CD4-positive, alpha-beta T cell treated with Interleukin-4 for 1 hour (primary cell): Measurements from ENCODE around the gene HSCB.
A peak's percentile ranks its signal among the peaks of the same experiment; 100 is the strongest.
"Not testable (repeated sequence)": the region's sequence is repeated elsewhere in the genome, so short reads cannot be mapped to it uniquely, and the experiment has no call there.

ENCODE experiments used
- DNase-seq, 2 donors: peaks; one replicate each; pipeline ENCODE4 v3.0.0-alpha.2; 2020 to 2022

The HSCB gene, protein sequence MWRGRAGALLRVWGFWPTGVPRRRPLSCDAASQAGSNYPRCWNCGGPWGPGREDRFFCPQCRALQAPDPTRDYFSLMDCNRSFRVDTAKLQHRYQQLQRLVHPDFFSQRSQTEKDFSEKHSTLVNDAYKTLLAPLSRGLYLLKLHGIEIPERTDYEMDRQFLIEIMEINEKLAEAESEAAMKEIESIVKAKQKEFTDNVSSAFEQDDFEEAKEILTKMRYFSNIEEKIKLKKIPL

GRCh38 chr22:28741785-28742561 lies at the start of gene HSCB, which contains the start of gene CHEK2:
Gene HSCB (plus strand): TSS chr22:28742039. CDS start chr22:28742096, 57 bp downstream.
Gene CHEK2 (minus strand): TSS chr22:28741820. CDS start chr22:28734721, 7,099 bp downstream.
- peak; percentile 98 to 99 for DNase-seq

GRCh38 chr22:28693041-28693760 lies 48.6 kb upstream of the HSCB start:
- not testable (repeated sequence) for DNase-seq

DNA sequence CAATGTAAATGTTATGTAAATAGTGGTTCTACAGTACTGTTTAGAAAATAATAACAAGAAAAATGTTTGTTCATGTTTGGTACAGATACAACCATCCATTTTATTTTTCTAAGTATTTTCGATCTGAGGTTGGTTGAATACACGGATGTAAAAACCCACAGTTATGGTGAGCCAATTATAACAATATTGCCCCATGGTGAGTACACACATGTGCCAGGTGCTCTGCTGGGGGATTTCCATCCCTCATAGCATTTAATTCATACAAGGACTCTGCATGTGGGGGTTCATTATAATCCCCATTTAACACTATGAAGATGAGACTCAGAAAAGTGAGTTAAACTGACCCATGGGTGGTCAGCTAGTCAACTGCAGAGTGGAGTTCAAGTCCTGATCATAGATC lies 38.9 kb upstream of the HSCB start:
- DNase-seq = no peak

DNA sequence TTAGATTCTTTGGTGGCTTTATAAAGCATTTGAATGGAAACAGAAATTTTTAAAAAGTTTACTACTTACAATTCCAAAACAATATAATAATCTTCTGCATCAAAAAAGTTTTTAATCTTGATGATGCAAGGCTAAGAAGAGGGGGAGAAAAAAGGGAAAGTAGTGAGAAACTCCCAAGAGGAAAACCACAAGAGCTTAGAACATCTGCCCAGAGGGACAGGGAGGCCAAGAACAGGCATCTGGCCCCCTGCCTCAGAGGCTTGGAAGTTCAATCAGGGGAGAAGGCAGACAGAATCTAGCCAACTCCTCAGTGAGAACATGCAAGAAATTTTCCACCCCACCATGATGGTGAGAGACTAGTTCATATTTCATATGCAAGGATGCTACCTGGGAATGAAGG lies 38.4 kb upstream of the HSCB start:
- DNase-seq = no peak

GRCh38 chr22:28706845-28707244 lies 35.0 kb upstream of the HSCB start:
- DNase-seq = no peak

DNA sequence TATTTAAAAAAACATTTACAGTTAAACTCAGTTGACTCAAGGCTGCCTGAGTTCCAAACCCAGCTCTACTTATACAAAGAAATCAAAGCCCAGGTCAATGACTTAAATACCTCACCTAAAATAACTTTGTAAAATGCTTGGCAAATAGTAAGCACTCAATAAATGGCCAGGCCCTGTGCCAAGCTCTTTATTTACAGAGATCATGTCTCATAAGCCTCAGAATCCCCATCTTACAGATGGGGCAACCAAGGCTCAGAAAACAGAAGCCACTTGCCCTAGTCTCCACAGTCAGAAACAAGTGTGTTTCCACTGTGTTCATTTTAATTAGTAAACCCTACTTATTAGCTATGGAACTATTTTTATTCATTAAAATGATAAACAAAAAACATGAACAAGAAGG lies 31.7 kb upstream of the HSCB start:
- no peak for DNase-seq

DNA sequence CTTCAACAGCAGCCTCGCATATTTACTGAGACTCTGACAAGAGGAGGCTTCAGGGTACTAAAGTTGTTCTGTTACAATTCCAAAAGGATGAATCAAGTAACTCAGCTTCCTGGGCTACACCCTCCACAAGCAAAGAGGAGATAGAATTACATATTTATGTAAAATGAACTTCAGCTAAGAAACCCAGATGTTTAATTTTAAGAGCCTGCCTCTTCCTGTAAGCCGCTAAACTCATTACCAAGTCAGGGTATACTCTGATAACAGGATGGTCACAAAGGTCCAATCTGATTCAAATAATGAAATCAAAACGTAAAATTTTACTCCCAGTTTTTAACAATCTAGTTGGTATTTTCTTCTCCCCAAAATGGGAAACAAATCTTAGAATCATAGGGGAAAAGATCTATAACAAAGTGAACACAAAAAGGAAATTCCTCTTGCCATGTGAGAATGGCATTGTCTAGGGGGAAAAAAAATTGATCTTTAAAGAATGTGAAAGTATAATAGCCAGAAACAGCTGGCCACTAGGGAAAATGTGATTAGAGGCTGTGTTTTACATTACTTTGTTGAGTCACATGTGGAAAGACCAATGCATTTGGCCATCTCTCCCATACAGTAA lies 31.2 kb upstream of the HSCB start:
- DNase-seq = no peak

- DNase-seq = no peak
Measured at GRCh38 chr22:28711341-28711740, 30.5 kb upstream of the HSCB start.

GRCh38 chr22:28711820-28712777 lies 29.7 kb upstream of the HSCB start:
- DNase-seq = no peak

- peak in 1 of 2 donors; percentile 1 for DNase-seq
Measured at GRCh38 chr22:28714043-28714628, 27.7 kb upstream of the HSCB start.

DNA sequence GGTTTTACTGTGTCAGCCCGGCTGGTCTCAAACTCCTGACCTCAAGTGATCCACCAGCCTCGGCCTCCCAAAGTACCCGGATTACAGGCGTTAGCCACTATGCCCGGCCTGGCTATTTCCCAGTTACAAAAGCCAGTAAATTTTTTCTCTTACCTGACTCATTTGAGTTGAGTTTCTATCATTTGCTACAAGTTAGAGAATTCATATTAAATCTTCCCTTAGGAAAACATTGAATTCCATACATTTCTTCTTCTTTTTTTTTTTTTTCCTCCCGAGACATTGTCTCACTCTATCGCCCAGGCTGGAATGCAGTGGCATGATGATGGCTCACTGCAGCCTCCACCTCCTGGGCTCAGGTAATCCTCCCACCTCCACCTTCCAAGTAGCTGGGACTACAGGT lies 26.2 kb upstream of the HSCB start:
- DNase-seq = no peak

DNA sequence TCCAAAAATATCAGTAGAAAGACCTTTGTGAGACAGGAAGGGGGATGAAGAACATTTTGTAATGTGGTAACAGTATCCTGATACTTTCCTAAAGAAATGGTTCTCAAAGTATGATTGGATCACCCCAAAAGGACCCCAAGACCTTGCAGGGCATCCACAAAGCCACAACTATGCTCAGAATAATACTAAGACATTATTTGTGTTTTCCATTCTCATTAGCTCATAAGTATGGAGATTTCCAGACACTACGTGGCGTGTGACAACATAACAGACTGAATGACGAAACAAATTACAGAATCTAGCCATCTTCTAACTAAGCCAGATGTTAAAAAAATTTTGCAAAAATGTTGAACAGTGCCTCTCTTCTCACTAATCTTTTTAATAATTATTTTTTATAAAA lies 25.2 kb upstream of the HSCB start:
- no peak for DNase-seq

DNA sequence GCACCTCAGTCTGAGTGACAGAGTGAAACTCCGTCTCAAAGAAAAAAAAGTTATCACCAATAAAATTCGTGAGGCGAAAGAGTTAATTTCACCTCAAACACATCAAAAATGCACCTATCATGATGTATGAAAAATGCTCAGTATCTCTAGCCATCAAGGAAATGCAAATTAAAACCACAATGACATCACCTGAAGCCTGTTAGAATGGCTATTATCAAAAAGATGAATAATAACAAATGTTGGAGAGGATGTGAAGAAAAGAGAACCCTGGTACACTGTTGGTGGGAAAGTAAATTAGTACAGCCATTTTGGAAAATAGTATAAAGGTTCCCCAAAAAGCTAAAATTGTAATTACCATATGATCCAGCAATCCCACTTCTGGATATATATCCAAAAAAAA lies 23.8 kb upstream of the HSCB start:
- DNase-seq = no peak

DNA sequence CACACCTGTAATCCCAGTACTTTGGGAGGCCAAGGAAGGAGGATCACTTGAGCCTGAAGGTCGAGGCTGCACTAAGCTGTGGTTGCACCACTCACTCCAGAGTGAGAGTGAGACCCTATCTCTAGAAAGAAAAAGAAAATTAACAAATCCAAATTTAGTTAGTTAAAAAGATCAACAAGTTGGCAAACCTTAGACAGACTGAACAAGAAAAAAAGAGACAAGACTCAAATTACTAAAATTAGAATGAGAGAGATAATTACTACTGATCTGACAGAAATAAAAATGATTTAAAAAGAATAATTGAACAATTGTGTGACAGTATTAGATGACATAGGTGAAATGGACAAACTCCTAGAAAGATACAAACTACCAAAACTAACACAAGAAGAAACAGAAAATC lies 13.8 kb upstream of the HSCB start:
- DNase-seq = no peak

DNA sequence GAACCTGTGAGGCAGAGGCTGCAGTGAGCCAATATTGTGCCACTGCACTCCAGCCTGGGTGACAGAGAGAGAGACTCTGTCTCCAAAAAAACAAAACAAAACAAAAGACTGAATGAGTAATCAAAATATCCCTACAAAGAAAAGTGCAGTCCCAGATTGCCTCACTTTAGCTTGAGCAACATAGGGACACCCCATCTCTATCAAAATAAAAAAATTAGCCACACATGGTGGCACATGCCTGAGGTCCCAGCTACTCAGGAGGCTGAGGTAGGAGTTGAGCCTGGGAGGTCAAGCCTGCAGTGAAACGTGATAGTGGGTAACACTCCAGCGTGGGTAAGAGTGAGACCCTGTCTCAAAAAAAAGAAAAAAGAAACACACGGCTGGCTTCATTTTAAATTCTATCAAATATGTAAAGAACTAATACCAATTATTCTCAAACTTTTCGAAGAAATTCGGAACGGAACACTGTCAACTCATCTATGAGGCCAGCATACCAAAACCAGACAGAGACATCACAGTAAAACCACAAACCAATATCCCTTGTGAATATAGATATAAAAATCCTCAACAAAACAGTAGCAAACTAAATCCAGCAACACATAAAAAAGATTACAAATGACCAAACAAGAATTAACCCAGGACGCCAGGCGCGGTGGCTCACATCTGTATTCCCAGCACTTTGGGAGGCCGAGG lies 13.1 kb upstream of the HSCB start:
- DNase-seq = no peak

GRCh38 chr22:28730179-28730578 lies 11.7 kb upstream of the HSCB start:
- DNase-seq = no peak

- no peak for DNase-seq
Measured at GRCh38 chr22:28734393-28734792, 7.4 kb upstream of the HSCB start.

GRCh38 chr22:28736301-28737155 lies 5.3 kb upstream of the HSCB start:
- no peak for DNase-seq

GRCh38 chr22:28737701-28738100 lies 4.1 kb upstream of the HSCB start:
- no peak for DNase-seq

GRCh38 chr22:28738876-28739275 lies 3.0 kb upstream of the HSCB start:
- not testable (repeated sequence) for DNase-seq
